Measurements from ENCODE around the gene CLPX.

- no peak for TF ChIP-seq CTCF (IDR thresholded peaks at IDR 0.05)
- TF ChIP-seq EZH2 (IDR thresholded peaks at IDR 0.05; ENCODE audit: borderline replicate concordance, insufficient read depth, low read depth, low read length, poor library complexity, severe bottlenecking) = no peak
Measured at GRCh38 chr15:65110676-65111292, 74.4 kb downstream of the CLPX start.
